Peyer's patch (tissue), 4 donors: Measurements from ENCODE around the gene PSMB9.

ENCODE experiments used
- POLR2A ChIP-seq, 2 donors: fragments of 450-650 bp; IDR thresholded peaks; one replicate each; pipeline ENCODE4 v1.5.1; 2017; ENCODE audit warnings: antibody characterized with exemption in 2 of 2, mild to moderate bottlenecking in 2 of 2, moderate library complexity in 2 of 2
- TF ChIP-seq, protein P1 (sequence below), 6 experiments: fragments of 450-650 bp in 4 of 6; fragments of 200-600 bp in 2 of 6; sonication (generic) in 1 of 6; IDR thresholded peaks; one replicate each; pipeline ENCODE4 v1.5.1; 2017 to 2019; ENCODE audit warnings: antibody characterized with exemption in 6 of 6, mild to moderate bottlenecking in 3 of 6, moderate library complexity in 1 of 6

GRCh38 chr6:32857156-32857891 lies 3.3 kb downstream of the PSMB9 start:
- TF ChIP-seq, protein P1, sequence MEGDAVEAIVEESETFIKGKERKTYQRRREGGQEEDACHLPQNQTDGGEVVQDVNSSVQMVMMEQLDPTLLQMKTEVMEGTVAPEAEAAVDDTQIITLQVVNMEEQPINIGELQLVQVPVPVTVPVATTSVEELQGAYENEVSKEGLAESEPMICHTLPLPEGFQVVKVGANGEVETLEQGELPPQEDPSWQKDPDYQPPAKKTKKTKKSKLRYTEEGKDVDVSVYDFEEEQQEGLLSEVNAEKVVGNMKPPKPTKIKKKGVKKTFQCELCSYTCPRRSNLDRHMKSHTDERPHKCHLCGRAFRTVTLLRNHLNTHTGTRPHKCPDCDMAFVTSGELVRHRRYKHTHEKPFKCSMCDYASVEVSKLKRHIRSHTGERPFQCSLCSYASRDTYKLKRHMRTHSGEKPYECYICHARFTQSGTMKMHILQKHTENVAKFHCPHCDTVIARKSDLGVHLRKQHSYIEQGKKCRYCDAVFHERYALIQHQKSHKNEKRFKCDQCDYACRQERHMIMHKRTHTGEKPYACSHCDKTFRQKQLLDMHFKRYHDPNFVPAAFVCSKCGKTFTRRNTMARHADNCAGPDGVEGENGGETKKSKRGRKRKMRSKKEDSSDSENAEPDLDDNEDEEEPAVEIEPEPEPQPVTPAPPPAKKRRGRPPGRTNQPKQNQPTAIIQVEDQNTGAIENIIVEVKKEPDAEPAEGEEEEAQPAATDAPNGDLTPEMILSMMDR (IDR thresholded peaks at IDR 0.05): no peak
- no peak for TF ChIP-seq POLR2A (IDR thresholded peaks at IDR 0.05)
